AG10803 (cell line): ENCODE data around the gene KRTAP9-4.
"Not testable (repeated sequence)": the region's sequence is repeated elsewhere in the genome, so short reads cannot be mapped to it uniquely, and the experiment has no call there.

ENCODE experiments used
- DNase-seq: peaks from one replicate; pipeline ENCODE4 v3.0.0; 2010; ENCODE audit warnings: low read depth
- H3K4me3 ChIP-seq: 2 replicates; pipeline ENCODE4 v1.5.1; 2011; ENCODE audit warnings: mild to moderate bottlenecking, low read length, control low read depth
- TF ChIP-seq, protein P1 (sequence below): conservative IDR thresholded peaks from 2 replicates; pipeline ENCODE4 v1.5.1; 2011; ENCODE audit warnings: mild to moderate bottlenecking, low read length, control low read depth, inconsistent platforms

The KRTAP9-4 gene, protein sequence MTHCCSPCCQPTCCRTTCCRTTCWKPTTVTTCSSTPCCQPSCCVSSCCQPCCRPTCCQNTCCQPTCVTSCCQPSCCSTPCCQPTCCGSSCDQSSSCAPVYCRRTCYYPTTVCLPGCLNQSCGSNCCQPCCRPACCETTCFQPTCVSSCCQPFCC

DNA sequence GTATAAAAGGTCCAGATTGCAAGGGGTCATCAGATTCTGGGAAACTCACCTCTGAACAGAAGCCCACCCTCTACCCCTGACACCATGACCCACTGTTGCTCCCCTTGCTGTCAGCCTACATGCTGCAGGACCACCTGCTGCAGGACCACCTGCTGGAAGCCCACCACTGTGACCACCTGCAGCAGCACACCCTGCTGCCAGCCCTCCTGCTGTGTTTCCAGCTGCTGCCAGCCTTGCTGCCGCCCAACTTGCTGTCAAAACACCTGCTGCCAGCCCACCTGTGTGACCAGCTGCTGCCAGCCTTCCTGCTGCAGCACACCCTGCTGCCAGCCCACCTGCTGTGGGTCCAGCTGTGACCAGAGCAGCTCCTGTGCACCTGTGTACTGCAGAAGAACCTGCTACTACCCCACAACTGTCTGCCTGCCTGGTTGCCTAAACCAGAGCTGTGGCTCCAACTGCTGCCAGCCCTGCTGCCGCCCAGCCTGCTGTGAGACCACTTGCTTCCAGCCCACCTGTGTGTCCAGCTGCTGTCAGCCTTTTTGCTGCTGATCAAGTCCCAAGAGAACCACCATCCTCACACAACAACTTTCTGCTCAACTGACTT lies at the start of gene KRTAP9-4:
Gene KRTAP9-4, plus strand, starts transcription at position 51 of the 604 bp plus-strand sequence. Its CDS starts 34 bp downstream, at position 85.
- not testable (repeated sequence) for DNase-seq, H3K4me3 ChIP-seq

DNA sequence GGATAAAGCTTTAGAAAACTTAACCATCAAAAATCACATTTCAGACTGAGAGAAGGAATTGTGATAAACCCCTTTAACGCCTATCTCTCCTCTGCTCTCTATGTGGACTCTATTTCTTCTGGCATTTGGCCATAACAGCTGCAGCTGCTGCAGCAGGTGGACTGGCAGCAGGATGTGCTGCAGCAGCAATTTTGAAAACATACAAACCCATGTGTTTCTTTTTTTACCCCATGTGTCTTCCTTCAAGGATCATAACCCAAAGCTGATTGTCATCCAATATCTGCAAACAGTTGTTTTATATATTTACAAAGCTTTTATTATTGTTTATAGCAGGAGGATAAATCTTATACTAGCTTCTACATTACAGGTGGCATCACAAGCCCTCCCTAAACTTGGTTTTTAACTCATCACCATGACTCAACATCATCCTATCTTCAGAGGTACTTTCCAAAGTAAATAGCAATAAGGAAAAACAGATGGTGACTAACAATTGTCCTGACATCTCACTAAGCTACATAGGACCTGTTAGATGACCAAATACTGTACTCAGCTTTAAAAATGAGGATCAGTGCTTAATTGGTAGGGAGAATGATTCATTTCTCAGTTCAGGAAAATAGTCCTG lies 37.5 kb upstream of the KRTAP9-4 start:
- TF ChIP-seq, protein P1, sequence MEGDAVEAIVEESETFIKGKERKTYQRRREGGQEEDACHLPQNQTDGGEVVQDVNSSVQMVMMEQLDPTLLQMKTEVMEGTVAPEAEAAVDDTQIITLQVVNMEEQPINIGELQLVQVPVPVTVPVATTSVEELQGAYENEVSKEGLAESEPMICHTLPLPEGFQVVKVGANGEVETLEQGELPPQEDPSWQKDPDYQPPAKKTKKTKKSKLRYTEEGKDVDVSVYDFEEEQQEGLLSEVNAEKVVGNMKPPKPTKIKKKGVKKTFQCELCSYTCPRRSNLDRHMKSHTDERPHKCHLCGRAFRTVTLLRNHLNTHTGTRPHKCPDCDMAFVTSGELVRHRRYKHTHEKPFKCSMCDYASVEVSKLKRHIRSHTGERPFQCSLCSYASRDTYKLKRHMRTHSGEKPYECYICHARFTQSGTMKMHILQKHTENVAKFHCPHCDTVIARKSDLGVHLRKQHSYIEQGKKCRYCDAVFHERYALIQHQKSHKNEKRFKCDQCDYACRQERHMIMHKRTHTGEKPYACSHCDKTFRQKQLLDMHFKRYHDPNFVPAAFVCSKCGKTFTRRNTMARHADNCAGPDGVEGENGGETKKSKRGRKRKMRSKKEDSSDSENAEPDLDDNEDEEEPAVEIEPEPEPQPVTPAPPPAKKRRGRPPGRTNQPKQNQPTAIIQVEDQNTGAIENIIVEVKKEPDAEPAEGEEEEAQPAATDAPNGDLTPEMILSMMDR, result no peak
- DNase-seq, result peak; percentile 51
- H3K4me3 ChIP-seq, result no peak overlapping the region

DNA sequence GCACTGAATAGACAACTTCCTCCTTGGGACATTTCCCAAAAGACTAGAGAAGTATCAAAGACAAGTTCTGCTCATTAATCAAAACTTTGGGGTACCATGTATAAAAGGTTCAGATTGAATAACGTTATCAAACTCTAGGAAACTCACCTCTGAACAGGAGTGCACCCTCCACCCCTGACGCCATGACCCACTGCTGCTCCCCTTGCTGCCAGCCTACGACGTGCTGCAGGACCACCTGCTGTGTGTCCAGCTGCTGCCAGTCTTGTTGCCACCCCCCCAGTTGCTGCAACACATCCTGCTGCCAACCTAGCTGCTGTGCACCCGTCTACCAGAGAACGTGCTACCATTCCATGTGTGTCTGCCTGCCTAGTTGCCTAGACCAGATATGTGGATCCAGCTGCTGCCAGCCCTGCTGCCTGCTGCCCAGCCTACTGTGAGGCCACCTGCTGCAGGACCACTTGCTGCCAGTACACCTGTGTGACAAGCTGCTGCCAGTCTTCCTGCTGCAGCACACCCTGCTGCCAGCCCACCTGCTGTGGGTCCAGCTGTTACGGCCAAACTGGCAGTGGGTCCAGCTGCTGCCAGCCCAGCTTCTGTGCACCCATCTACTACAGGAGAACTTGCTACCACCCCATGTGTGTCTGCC lies 36.8 kb upstream of the KRTAP9-4 start:
- H3K4me3 ChIP-seq, result no peak overlapping the region
- TF ChIP-seq, protein P1, result no peak
- no peak for DNase-seq

DNA sequence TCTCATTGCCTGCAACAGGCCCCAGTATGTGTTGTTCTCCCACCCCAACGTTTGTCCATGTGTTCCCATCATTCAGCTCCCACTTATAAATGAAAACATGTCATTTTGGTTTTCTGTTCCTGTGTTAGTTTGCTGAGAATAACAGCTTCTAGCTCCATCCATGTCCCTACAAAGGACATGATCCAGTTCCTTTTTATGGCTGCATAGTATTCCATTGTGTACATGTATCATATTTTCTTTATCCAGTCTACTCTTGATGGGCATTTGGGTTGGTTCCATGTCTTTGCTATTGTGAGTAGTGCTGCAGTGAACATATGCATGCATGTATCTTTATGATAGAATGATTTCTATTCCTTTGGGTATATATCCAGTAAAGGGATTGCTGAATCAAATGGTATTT lies 33.8 kb upstream of the KRTAP9-4 start:
- no peak overlapping the region for H3K4me3 ChIP-seq
- TF ChIP-seq, protein P1, result no peak
- no peak for DNase-seq

DNA sequence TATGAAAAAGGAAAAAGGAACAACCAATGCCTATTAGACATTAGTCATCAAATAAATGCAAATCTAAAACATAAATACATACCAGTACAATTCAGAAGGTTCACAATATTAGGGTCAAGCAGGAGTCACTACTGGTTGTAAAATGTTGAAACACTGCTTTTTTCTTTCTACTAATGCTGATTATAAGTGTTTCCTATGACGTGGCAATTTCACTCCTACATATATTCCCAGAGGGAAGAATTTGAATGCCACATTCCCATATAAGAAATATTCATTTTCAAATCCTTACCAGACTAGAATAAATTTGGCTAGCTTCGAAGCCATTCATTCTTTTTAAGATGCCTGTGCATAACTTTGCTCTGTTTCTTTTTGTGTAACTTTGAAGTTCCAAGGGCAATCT lies 25.7 kb upstream of the KRTAP9-4 start:
- H3K4me3 ChIP-seq, result no peak overlapping the region
- DNase-seq, result no peak
- TF ChIP-seq, protein P1, result no peak

DNA sequence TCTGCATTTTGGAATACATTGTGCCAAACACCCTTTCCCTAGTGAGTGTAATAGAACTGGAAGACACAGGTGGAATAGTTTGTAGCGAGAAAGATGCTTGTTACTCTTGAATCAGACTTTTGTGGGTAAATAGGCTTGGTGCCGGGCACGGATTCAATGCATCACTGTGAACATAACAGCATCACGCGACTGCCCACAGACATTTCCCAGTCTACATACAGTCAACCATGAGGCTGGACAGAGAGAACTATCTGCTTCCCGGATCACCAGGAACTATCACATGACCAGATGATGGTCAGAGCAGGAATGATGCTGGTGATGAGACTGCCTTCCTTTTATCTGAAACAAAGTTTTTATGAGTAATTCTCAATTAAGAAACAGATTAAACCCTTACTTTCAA lies 23.4 kb upstream of the KRTAP9-4 start:
- no peak for DNase-seq
- no peak overlapping the region for H3K4me3 ChIP-seq
- TF ChIP-seq, protein P1, result no peak

DNA sequence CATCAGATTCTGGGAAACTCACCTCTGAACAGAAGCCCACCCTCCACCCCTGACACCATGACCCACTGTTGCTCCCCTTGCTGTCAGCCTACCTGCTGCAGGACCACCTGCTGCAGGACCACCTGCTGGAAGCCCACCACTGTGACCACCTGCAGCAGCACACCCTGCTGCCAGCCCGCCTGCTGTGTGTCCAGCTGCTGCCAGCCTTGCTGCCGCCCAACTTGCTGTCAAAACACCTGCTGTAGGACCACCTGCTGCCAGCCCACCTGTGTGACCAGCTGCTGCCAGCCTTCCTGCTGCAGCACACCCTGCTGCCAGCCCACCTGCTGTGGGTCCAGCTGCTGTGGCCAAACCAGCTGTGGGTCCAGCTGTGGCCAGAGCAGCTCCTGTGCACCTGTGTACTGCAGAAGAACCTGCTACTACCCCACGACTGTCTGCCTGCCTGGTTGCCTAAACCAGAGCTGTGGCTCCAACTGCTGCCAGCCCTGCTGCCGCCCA lies 22.8 kb upstream of the KRTAP9-4 start, which contains the start of gene KRTAP9-2:
Gene KRTAP9-2, plus strand, starts transcription at position 51 of the 498 bp plus-strand sequence. Its CDS starts 7 bp downstream, at position 58.
- not testable (repeated sequence) for H3K4me3 ChIP-seq, DNase-seq
